Breast epithelium (tissue), 3 donors: ENCODE measurements around the gene CPA5.

Experiments
- CTCF ChIP-seq, 3 donors: fragments of 450-650 bp; IDR thresholded peaks; one replicate each; pipeline ENCODE4 v1.5.1; 2016 to 2017; ENCODE audit warnings: antibody characterized with exemption in 3 of 3, mild to moderate bottlenecking in 3 of 3, moderate library complexity in 3 of 3
- POLR2AphosphoS5 ChIP-seq, 3 donors: sonication (generic); formaldehyde crosslinking; IDR thresholded peaks; one replicate each; pipeline ENCODE4 v1.6.1; 2017; ENCODE audit warnings: antibody characterized with exemption in 3 of 3

GRCh38 chr7:130345136-130345535, 520 bp downstream of the CPA5 start:
- TF ChIP-seq POLR2AphosphoS5 (IDR thresholded peaks at IDR 0.05) (no peak), CTCF (IDR thresholded peaks at IDR 0.05) (no peak)
